Measurements from ENCODE around the gene LRMDA.

- TF ChIP-seq, protein P1, sequence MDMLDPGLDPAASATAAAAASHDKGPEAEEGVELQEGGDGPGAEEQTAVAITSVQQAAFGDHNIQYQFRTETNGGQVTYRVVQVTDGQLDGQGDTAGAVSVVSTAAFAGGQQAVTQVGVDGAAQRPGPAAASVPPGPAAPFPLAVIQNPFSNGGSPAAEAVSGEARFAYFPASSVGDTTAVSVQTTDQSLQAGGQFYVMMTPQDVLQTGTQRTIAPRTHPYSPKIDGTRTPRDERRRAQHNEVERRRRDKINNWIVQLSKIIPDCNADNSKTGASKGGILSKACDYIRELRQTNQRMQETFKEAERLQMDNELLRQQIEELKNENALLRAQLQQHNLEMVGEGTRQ (IDR thresholded peaks at IDR 0.05; ENCODE audit: low read length), result no peak
- no peak for TF ChIP-seq EZH2 (IDR thresholded peaks at IDR 0.05; ENCODE audit: low read depth, low read length, severe bottlenecking)
Observed at GRCh38 chr10:75883081-75884072, 452.0 kb downstream of the LRMDA start.
